HCT116 (cell line): ENCODE data around the gene SUGCT. TPM values are rescaled to one million over a fixed set of nuclear protein-coding genes. Genes with fewer than 3 reads are reported as not detected.

Experiments
- ATAC-seq: fragments of 200-7000 bp; cut with Tn5 transposase; 2 replicates; pipeline ENCODE4 v1.9.1; 2020; ENCODE audit warnings: mild to moderate bottlenecking, moderate library complexity
- BruUV-seq: library from RNA; stranded (reverse); fragments of 400-500 nt; replicated peaks from 2 replicates; lab custom pipeline; 2021; lab: Mats Ljungman, UMichigan
- CTCF ChIA-PET: fragments of 300-600 bp; sonication (Branson Sonifier 250); formaldehyde crosslinking; loops from one replicate; lab custom pipeline; 2021; ENCODE audit warnings: antibody characterized with exemption; lab: Charles Lee
- POLR2A ChIA-PET: fragments of 300-600, 350-600 bp; sonication (Branson Sonifier 250); formaldehyde crosslinking; loops from one replicate; lab custom pipeline; 2021; ENCODE audit warnings: antibody characterized with exemption; lab: Charles Lee
- RAD21 ChIA-PET, 2 experiments: fragments of 300-600 bp; sonication (Branson Sonifier 250); formaldehyde crosslinking; loops; one replicate each; lab custom pipeline; 2023; ENCODE audit warnings: low total read pairs in 2 of 2; ENCODE audit not compliant: uncharacterized antibody in 2 of 2, unreplicated experiment in 2 of 2, low non-redundant PET in 1 of 2; lab: Charles Lee
- DNase-seq: peaks from one replicate; pipeline ENCODE4 v3.0.0-alpha.2; 2010; ENCODE audit warnings: low read depth, low spot score
- H2AFZ ChIP-seq: fragments of 200-600 bp; shearing (Covaris generic), sonication (generic); 2 replicates; pipeline ENCODE4 v1.6.1; 2017; ENCODE audit warnings: low read depth, mixed run types, mixed read lengths, antibody characterized with exemption, low read length; ENCODE audit not compliant: poor library complexity, severe bottlenecking
- H3K27ac ChIP-seq: 2 replicates; pipeline ENCODE4 v1.5.1; 2012; ENCODE audit warnings: low read depth, low read length
- H3K27me3 ChIP-seq: fragments of 200-600 bp; sonication (generic); 2 replicates; pipeline ENCODE4 v1.6.1; 2016; ENCODE audit warnings: mixed run types, low read length, mixed read lengths; ENCODE audit not compliant: insufficient read depth
- H3K36me3 ChIP-seq, 2 experiments: fragments of 200-500 bp in 1 of 2; fragments of 200-600 bp in 1 of 2; sonication (Bioruptor generic) in 1 of 2; sonication (generic) in 1 of 2; 2 replicates each; pipeline versions ENCODE4 v1.5.1 to v1.6.1; 2014 to 2016; ENCODE audit warnings: low read length in 2 of 2, inconsistent platforms in 1 of 2, mixed read lengths in 1 of 2, mixed run types in 1 of 2; ENCODE audit not compliant: insufficient read depth in 2 of 2, control insufficient read depth in 1 of 2
- H3K4me1 ChIP-seq, 2 experiments: fragments of 200-600 bp in 1 of 2; sonication (generic) in 1 of 2; 2 replicates each; pipeline versions ENCODE4 v1.5.1 to v1.6.1; 2012 to 2017; ENCODE audit warnings: low read length in 2 of 2, inconsistent platforms in 1 of 2, mild to moderate bottlenecking in 1 of 2, mixed read lengths in 1 of 2, mixed run types in 1 of 2, moderate library complexity in 1 of 2; ENCODE audit not compliant: insufficient read depth in 2 of 2, control insufficient read depth in 1 of 2
- H3K4me2 ChIP-seq: fragments of 200-600 bp; sonication (generic); 2 replicates; pipeline ENCODE4 v1.6.1; 2017; ENCODE audit warnings: mixed run types, low read length, mixed read lengths
- H3K4me3 ChIP-seq, 2 experiments: fragments of 200-600 bp in 1 of 2; sonication (generic) in 1 of 2; replicated peaks in 1 of 2; 2 replicates each; pipeline ENCODE4 v1.5.1; 2011 to 2016; ENCODE audit warnings: low read length in 2 of 2, control low read depth in 1 of 2, low read depth in 1 of 2, mild to moderate bottlenecking in 1 of 2, mixed read lengths in 1 of 2, mixed run types in 1 of 2
- H3K79me2 ChIP-seq: fragments of 200-600 bp; sonication (generic); 2 replicates; pipeline ENCODE4 v1.6.1; 2017; ENCODE audit warnings: mild to moderate bottlenecking, mixed run types, low read length, moderate library complexity, mixed read lengths; ENCODE audit not compliant: insufficient read depth
- H3K9ac ChIP-seq: fragments of 200-600 bp; sonication (generic); 2 replicates; pipeline ENCODE4 v1.6.1; 2016; ENCODE audit warnings: low read length, mixed read lengths
- H3K9me2 ChIP-seq: fragments of 200-600 bp; sonication (generic), shearing (Covaris generic); 2 replicates; pipeline ENCODE4 v1.6.1; 2017; ENCODE audit warnings: mixed run types, mild to moderate bottlenecking, moderate library complexity; ENCODE audit not compliant: insufficient read depth
- H3K9me3 ChIP-seq, 2 experiments: fragments of 200-500 bp in 1 of 2; fragments of 200-600 bp in 1 of 2; sonication (Bioruptor generic) in 1 of 2; sonication (generic) in 1 of 2; 2 replicates each; pipeline ENCODE4 v1.6.1; 2014 to 2017; ENCODE audit warnings: low read length in 2 of 2, mixed read lengths in 2 of 2, inconsistent platforms in 1 of 2, low read depth in 1 of 2, mild to moderate bottlenecking in 1 of 2, mixed run types in 1 of 2, moderate library complexity in 1 of 2; ENCODE audit not compliant: control insufficient read depth in 1 of 2, insufficient read depth in 1 of 2
- H4K20me1 ChIP-seq: fragments of 200-600 bp; sonication (generic), shearing (Covaris generic); 2 replicates; pipeline ENCODE4 v1.6.1; 2017; ENCODE audit warnings: mixed run types, mild to moderate bottlenecking, moderate library complexity; ENCODE audit not compliant: insufficient read depth
- CBX3 ChIP-seq: IDR thresholded peaks from 2 replicates; pipeline ENCODE4 v1.6.1; 2012; ENCODE audit warnings: low read depth
- ELF1 ChIP-seq: IDR thresholded peaks from 2 replicates; pipeline ENCODE4 v1.6.1; 2012; ENCODE audit warnings: low read depth, borderline replicate concordance
- EZH2 ChIP-seq: fragments of 200-600 bp; sonication (generic); IDR thresholded peaks from 2 replicates; pipeline ENCODE4 v1.6.1; 2017; ENCODE audit warnings: antibody characterized with exemption, mixed run types
- FOSL1 ChIP-seq: IDR thresholded peaks from 2 replicates; pipeline ENCODE4 v1.6.1; 2012; ENCODE audit warnings: low read depth
- TCF7L2 ChIP-seq: IDR thresholded peaks from 2 replicates; pipeline ENCODE4 v1.7.0; 2011; ENCODE audit warnings: borderline replicate concordance, inconsistent platforms; ENCODE audit not compliant: insufficient read depth, insufficient read length; ENCODE audit errors: extremely low read depth
- YY1 ChIP-seq: IDR thresholded peaks from 2 replicates; pipeline ENCODE4 v1.6.1; 2011; ENCODE audit warnings: low read length, low read depth, moderate library complexity, mild to moderate bottlenecking; ENCODE audit not compliant: insufficient replicate concordance; ENCODE audit errors: extremely low read depth
- ZBTB33 ChIP-seq: IDR thresholded peaks from 2 replicates; pipeline ENCODE4 v1.6.1; 2011; ENCODE audit warnings: mild to moderate bottlenecking, low read length, moderate library complexity; ENCODE audit not compliant: insufficient replicate concordance; ENCODE audit errors: extremely low read depth
- intact Hi-C: fragments of 100-400 bp; cut with micrococcal nuclease; formaldehyde crosslinking; loops from 2 replicates; pipeline ENCODE4 v1.10.0; 2022
- total RNA-seq: library from RNA; stranded (reverse); gene quantifications from one replicate; pipeline ENCODE4 v1.2.1, GENCODE V29; 2021; ENCODE audit not compliant: unreplicated experiment

SUGCT gene
- total RNA-seq, 1 experiment from 2014 or later: 4.4 TPM

GRCh38 chr7:40300146-40300670 is 165.4 kb downstream of the SUGCT start:
- ATAC-seq: no peak
- ChIA-PET POLR2A (no interaction called here), CTCF (no interaction called here)
- H2AFZ ChIP-seq: no peak overlapping the region
- no peak overlapping the region for H3K4me3 ChIP-seq
- no peak overlapping the region for H3K9ac ChIP-seq
- H4K20me1 ChIP-seq: no peaks in the 10 kb centered on the region
- no peak overlapping the region for H3K27ac ChIP-seq
- TF ChIP-seq ZBTB33 (no peak), CBX3 (no peak), FOSL1 (no peak), TCF7L2 (no peak)
- TF ChIP-seq, all 23 proteins: peak for 0
- no peaks in the 10 kb centered on the region for H3K9me2 ChIP-seq
- RAD21 ChIA-PET: no interaction called here
- BruUV-seq: no TSS peak
- no peaks in the 10 kb centered on the region for H3K79me2 ChIP-seq
- intact Hi-C loops: no loop called here
- H3K36me3 ChIP-seq: no peaks in the 10 kb centered on the region
- no peaks in the 10 kb centered on the region for H3K27me3 ChIP-seq
- H3K9me3 ChIP-seq: no peaks in the 10 kb centered on the region
- H3K4me1 ChIP-seq: no peaks in the 10 kb centered on the region
- H3K4me2 ChIP-seq: no peak overlapping the region
- DNase-seq: no peak

GRCh38 chr7:40301486-40302068 is 166.8 kb downstream of the SUGCT start:
- POLR2A ChIA-PET: no interaction called here
- no TSS peak for BruUV-seq
- DNase-seq: no peak
- Histone ChIP-seq H3K9me3 (no peaks in the 10 kb centered on the region), H3K79me2 (no peaks in the 10 kb centered on the region), H4K20me1 (no peaks in the 10 kb centered on the region), H3K4me3 (no peak overlapping the region), H3K9me2 (no peaks in the 10 kb centered on the region), H3K9ac (no peak overlapping the region), H2AFZ (no peak overlapping the region), H3K4me1 (no peaks in the 10 kb centered on the region), H3K36me3 (no peaks in the 10 kb centered on the region), H3K27ac (no peak overlapping the region), H3K4me2 (no peak overlapping the region), H3K27me3 (no peaks in the 10 kb centered on the region)
- intact Hi-C loops: no loop called here
- RAD21 ChIA-PET: no interaction called here
- TF ChIP-seq ELF1 (no peak), CBX3 (no peak), TCF7L2 (no peak), EZH2 (no peak), YY1 (no peak)
- CTCF ChIA-PET: no interaction called here
- ATAC-seq: no peak
